Heart right ventricle (tissue), 16 donors: ENCODE results near the gene FRMD3. TPM values are rescaled to one million over a fixed set of nuclear protein-coding genes. Genes with fewer than 3 reads are reported as not detected.

Source experiments
- ATAC-seq, 8 donors: fragments of 200-7000 bp; cut with Tn5 transposase; one replicate each; pipeline ENCODE4 v1.9.1; 2020; ENCODE audit warnings: mild to moderate bottlenecking in 8 of 8, moderate library complexity in 8 of 8, moderate number of reproducible peaks in 1 of 8
- DNase-seq, 2 donors: peaks; one replicate each; pipeline ENCODE4 v3.0.0-alpha.2; 2020
- H3K27ac ChIP-seq, 10 donors: fragments of 200-600 bp; sonication (generic) in 2 of 10; one replicate each; pipeline versions ENCODE4 v1.5.0 to v1.8.0; 2020 to 2022; ENCODE audit warnings: mild to moderate bottlenecking in 3 of 10
- H3K27me3 ChIP-seq, 7 donors: fragments of 200-600 bp; one replicate each; pipeline ENCODE4 v1.8.0; 2021 to 2022; ENCODE audit warnings: mild to moderate bottlenecking in 2 of 7
- H3K36me3 ChIP-seq, 9 donors: fragments of 200-600 bp; sonication (generic) in 1 of 9; one replicate each; pipeline versions ENCODE4 v1.5.0 to v1.8.0; 2020 to 2022; ENCODE audit warnings: mild to moderate bottlenecking in 2 of 9
- H3K4me1 ChIP-seq, 9 donors: fragments of 200-600 bp; sonication (generic) in 1 of 9; one replicate each; pipeline versions ENCODE4 v1.5.0 to v1.8.0; 2020 to 2022; ENCODE audit warnings: mild to moderate bottlenecking in 4 of 9
- H3K4me3 ChIP-seq, 10 donors: fragments of 200-600 bp; sonication (generic) in 2 of 10; one replicate each; pipeline versions ENCODE4 v1.5.0 to v1.8.0; 2020 to 2022; ENCODE audit warnings: mild to moderate bottlenecking in 7 of 10, moderate library complexity in 2 of 10
- H3K9me3 ChIP-seq, 11 donors: fragments of 200-600 bp in 10 of 11; sonication (generic) in 2 of 11; one replicate each; pipeline versions ENCODE4 v1.5.0 to v1.8.0; 2013 to 2022; ENCODE audit warnings: mild to moderate bottlenecking in 2 of 11, control low read depth in 1 of 11, moderate library complexity in 1 of 11
- CTCF ChIP-seq, 9 donors: fragments of 200-600 bp; sonication (generic) in 2 of 9; IDR thresholded peaks; one replicate each; pipeline versions ENCODE4 v1.5.0 to v1.8.0; 2021 to 2022; ENCODE audit warnings: antibody characterized with exemption in 9 of 9, mild to moderate bottlenecking in 5 of 9, moderate library complexity in 1 of 9
- WGBS, 2 donors: extraction: QIAGEN DNeasy Blood & Tissue Kit; methylation state at CpG; one replicate each; pipeline ENCODE4 v1.1.7; 2013; ENCODE audit warnings: inconsistent platforms in 1 of 2; 5-methylcytosine and 5-hydroxymethylcytosine counted together
- intact Hi-C, 10 donors: fragments of 100-400 bp; cut with DNase I; formaldehyde crosslinking; loops; one replicate each; pipeline versions ENCODE4 v1.11.1 to v1.14.2; 2022
- polyA plus RNA-seq, 2 donors: library from polyadenylated mRNA; stranded (reverse); fragments of 200-250 nt; gene quantifications; one replicate each; pipeline ENCODE4 v1.2.3, GENCODE V29; 2013
- total RNA-seq, 10 donors: library from RNA; stranded (reverse); fragmentation: NEBNext Ultra II Directional in 3 of 10; extraction: Animal tissue kit (Norgen Biotek cat#: 25700) in 3 of 10; gene quantifications; one replicate each; pipeline versions ENCODE4 v1.2.1 to v1.2.4, GENCODE V29; 2021 to 2023
- donor health status: Arrhythmogenic right ventricular cardiomyopathy.
- donor health status: ischemic (EF 13 %, LVEDD 7.1; RV severe dilation, severe dysfunction).
- donor health status: healthy with polysubstance abuse.
- donor health status: DM: no; HTN: yes; CAD: no.
- donor health status: DM: no; HTN: no; CAD: no.
- donor health status: ischemic (EF 25% LVEDD 6.9; RV normal size, moderate dysfunction).
- donor health status: ischemic (EF 25% LVEDD 5.7; RV mildly dilated, moderate dysfunction).
- donor health status: healthy.
- donor health status: DM: yes; HTN: yes; CAD: no.
- donor health status: Ischemic cardiomyopathy.
- donor health status: ischemic (EF 35%, LVEDD 5.7; RV mildly dilated, moderate dysfunction).
- donor health status: nonischemic (EF 11% LVEDD 7.7; RV severe dilation, severe dysfunction).
- donor health status: DM: yes; HTN: yes; CAD: no.
- donor health status: PGD.
- donor health status: ischemic (EF 29% LVEDD 5.4; RV normal size, mild dysfunction).
- donor health status: nonischemic (EF 23%, LVEDD 6.1; RV moderate dilation, normal function).

Gene FRMD3
- total and polyA plus RNA-seq, 12 donors, result 23.1 to 145 (median 98.8) TPM

GRCh38 chr9:83266331-83266665, 271.9 kb downstream of the FRMD3 start:
- 24 to 48% methylated on average over 2 of the region's 2 CpGs for WGBS, 2 donors
- no peaks in the 10 kb centered on the region for H3K9me3 ChIP-seq
- H3K36me3 ChIP-seq, result no peaks in the 10 kb centered on the region
- H3K4me1 ChIP-seq, result peaks cover 0 to 72% (median 27%) of the 10 kb centered on the region in 9 donors
- ATAC-seq, result peak in 1 of 8 donors; percentile 23
- H3K4me3 ChIP-seq, result peak overlapping the region; percentile 9 to 49 (median 36)
- DNase-seq, result no peak
- H3K27ac ChIP-seq, result peak overlapping the region; percentile 14 to 89 (median 82)
- H3K27me3 ChIP-seq, result no peaks in the 10 kb centered on the region
- intact Hi-C loops, result no loop called here
- TF ChIP-seq CTCF (IDR thresholded peaks at IDR 0.05), result no peak

GRCh38 chr9:83264315-83264714, 273.9 kb downstream of the FRMD3 start:
- H3K4me1 ChIP-seq, result peaks cover 0 to 57% (median 20%) of the 10 kb centered on the region in 9 donors
- TF ChIP-seq CTCF (IDR thresholded peaks at IDR 0.05), result no peak

GRCh38 chr9:83259558-83259957, 278.6 kb downstream of the FRMD3 start:
- Histone ChIP-seq H3K4me3 (no peak overlapping the region), H3K36me3 (no peaks in the 10 kb centered on the region), H3K4me1 (peaks cover 0 to 43% (median 12%) of the 10 kb centered on the region in 9 donors), H3K27ac (peak overlapping the region in 1 of 10 donors; percentile 46), H3K27me3 (no peaks in the 10 kb centered on the region), H3K9me3 (peaks cover 0 to 25% (median 0%) of the 10 kb centered on the region in 11 donors)
- DNase-seq, result no peak
- 95 to 100% methylated on average over 1 of the region's 1 CpG for WGBS, 2 donors
- TF ChIP-seq CTCF (IDR thresholded peaks at IDR 0.05), result no peak
- ATAC-seq, result no peak
- intact Hi-C loops, result no loop called here

More at GRCh38 chr9:83264315-83264714, 273.9 kb downstream of the FRMD3 start:
- Histone ChIP-seq H3K27me3 (no peaks in the 10 kb centered on the region), H3K36me3 (no peaks in the 10 kb centered on the region), H3K9me3 (no peaks in the 10 kb centered on the region), H3K27ac (peak overlapping the region in 6 of 10 donors; percentile 3 to 89 (median 22)), H3K4me3 (peak overlapping the region in 5 of 10 donors; percentile 41 to 49 (median 45))
- WGBS, 2 donors, result 54 to 73% methylated on average over 2 of the region's 2 CpGs
- no peak for ATAC-seq
- intact Hi-C loops, result no loop called here
- DNase-seq, result no peak

- H3K36me3 ChIP-seq, result no peaks in the 10 kb centered on the region
- DNase-seq (no peak), ATAC-seq (peak in 5 of 8 donors; percentile 25 to 64 (median 40))
- H3K27ac ChIP-seq, result peak overlapping the region in 1 of 10 donors; percentile 5
- 52 to 53% methylated on average over 5 of the region's 5 CpGs for WGBS, 2 donors
- intact Hi-C loops, result no loop called here
- TF ChIP-seq CTCF (IDR thresholded peaks at IDR 0.05), result no peak
- peaks cover 0 to 29% (median 0%) of the 10 kb centered on the region in 11 donors for H3K9me3 ChIP-seq
- H3K27me3 ChIP-seq, result no peaks in the 10 kb centered on the region
- H3K4me1 ChIP-seq, result peaks cover 0 to 36% (median 7%) of the 10 kb centered on the region in 9 donors
- H3K4me3 ChIP-seq, result no peak overlapping the region
Observed at GRCh38 chr9:83257937-83258891, 280.0 kb downstream of the FRMD3 start.
